DOHH2 (cell line): Measurements from ENCODE around the gene PASD1.
"Not testable (repeated sequence)": the region's sequence is repeated elsewhere in the genome, so short reads cannot be mapped to it uniquely, and the experiment has no call there.

Source experiments
- CTCF ChIP-seq: fragments of 200-600 bp; sonication (generic); IDR thresholded peaks from one replicate; pipeline ENCODE4 v1.5.1; 2014; ENCODE audit warnings: antibody characterized with exemption, mild to moderate bottlenecking, low read depth, low read length; ENCODE audit not compliant: poor library complexity, severe bottlenecking
- EZH2phosphoT487 ChIP-seq: fragments of 200-600 bp; sonication (generic); IDR thresholded peaks from 2 replicates; pipeline ENCODE4 v1.6.1; 2017; ENCODE audit warnings: borderline replicate concordance, mild to moderate bottlenecking, antibody characterized with exemption, low read length, moderate library complexity, mixed read lengths

DNA sequence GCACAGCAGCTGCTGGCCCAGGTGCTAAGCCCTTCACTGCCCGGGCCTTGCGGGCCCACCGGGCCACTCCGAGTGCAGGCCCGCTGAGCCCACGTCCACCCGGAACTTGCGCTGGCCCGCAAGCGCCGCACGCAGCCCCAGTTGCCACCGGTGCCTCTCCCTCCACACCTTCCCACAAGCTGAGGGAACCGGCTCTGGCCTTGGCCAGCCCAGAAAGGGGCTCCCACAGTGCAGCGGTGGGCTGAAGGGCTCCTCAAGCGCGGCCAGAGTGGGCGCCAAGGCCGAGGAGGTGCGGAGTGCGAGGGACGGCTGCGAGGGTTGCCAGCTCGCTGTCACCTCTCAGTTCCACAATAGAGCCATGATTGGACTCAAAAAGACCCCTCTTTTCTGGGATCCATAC lies 472 bp upstream of the PASD1 start:
- TF ChIP-seq CTCF, EZH2phosphoT487: not testable (repeated sequence)
